H9 (cell line): ENCODE data around the gene SOHLH1. TPM values are rescaled to one million over a fixed set of nuclear protein-coding genes. Genes with fewer than 3 reads are reported as not detected.

Experiments used
- DNase-seq: peaks from one replicate; pipeline ENCODE4 v3.0.0-alpha.2; 2017
- H2AFZ ChIP-seq: one replicate; pipeline ENCODE4 v1.6.1; 2013; ENCODE audit warnings: mild to moderate bottlenecking, low read length, control low read depth, moderate library complexity
- H2AK5ac ChIP-seq: 2 replicates; pipeline ENCODE4 v1.6.1; 2013; ENCODE audit warnings: low read length, control low read depth, mixed read lengths; ENCODE audit not compliant: insufficient read length
- H2BK120ac ChIP-seq: one replicate; pipeline ENCODE4 v1.6.1; 2013; ENCODE audit warnings: low read depth, mild to moderate bottlenecking, low read length, control low read depth, inconsistent platforms; ENCODE audit not compliant: poor library complexity, severe bottlenecking
- H2BK12ac ChIP-seq: 2 replicates; pipeline ENCODE4 v1.6.1; 2013; ENCODE audit warnings: low read length, control low read depth, mixed read lengths, low read depth; ENCODE audit not compliant: insufficient read length
- H2BK15ac ChIP-seq: 2 replicates; pipeline ENCODE4 v1.6.1; 2013; ENCODE audit warnings: low read depth, low read length, control low read depth
- H2BK20ac ChIP-seq: one replicate; pipeline ENCODE4 v1.6.1; 2013; ENCODE audit warnings: low read depth, mild to moderate bottlenecking, low read length, control low read depth, inconsistent platforms; ENCODE audit not compliant: poor library complexity, severe bottlenecking
- H2BK5ac ChIP-seq: 2 replicates; pipeline ENCODE4 v1.6.1; 2013; ENCODE audit warnings: low read length, control low read depth, mixed read lengths; ENCODE audit not compliant: insufficient read length
- H3K14ac ChIP-seq: 2 replicates; pipeline ENCODE4 v1.6.1; 2013; ENCODE audit warnings: low read length, control low read depth; ENCODE audit not compliant: insufficient read depth
- H3K18ac ChIP-seq: 2 replicates; pipeline ENCODE4 v1.6.1; 2013; ENCODE audit warnings: low read depth, mild to moderate bottlenecking, mixed read lengths, low read length, control low read depth; ENCODE audit not compliant: insufficient read length
- H3K23ac ChIP-seq: 2 replicates; pipeline ENCODE4 v1.6.1; 2013; ENCODE audit warnings: low read length, control low read depth, mixed read lengths, low read depth; ENCODE audit not compliant: insufficient read length
- H3K23me2 ChIP-seq: 2 replicates; pipeline ENCODE4 v1.6.1; 2013; ENCODE audit warnings: low read depth, mild to moderate bottlenecking, mixed read lengths, low read length, control low read depth; ENCODE audit not compliant: insufficient read length, poor library complexity, severe bottlenecking
- H3K27ac ChIP-seq: 2 replicates; pipeline ENCODE4 v1.5.1; 2013; ENCODE audit warnings: low read length, control low read depth, mixed read lengths, low read depth; ENCODE audit not compliant: insufficient read length
- H3K27me3 ChIP-seq: 2 replicates; pipeline ENCODE4 v1.6.1; 2013; ENCODE audit warnings: low read length, control low read depth, inconsistent platforms; ENCODE audit not compliant: insufficient read depth
- H3K4ac ChIP-seq: 2 replicates; pipeline ENCODE4 v1.6.1; 2013; ENCODE audit warnings: low read depth, mild to moderate bottlenecking, control low read depth, inconsistent platforms, low read length, moderate library complexity
- H3K4me1 ChIP-seq: 2 replicates; pipeline ENCODE4 v1.6.1; 2013; ENCODE audit warnings: low read length, control low read depth, inconsistent platforms; ENCODE audit not compliant: insufficient read depth
- H3K4me2 ChIP-seq: 2 replicates; pipeline ENCODE4 v1.6.1; 2013; ENCODE audit warnings: low read length, control low read depth, mixed read lengths; ENCODE audit not compliant: insufficient read length, insufficient read depth
- H3K56ac ChIP-seq: 2 replicates; pipeline ENCODE4 v1.6.1; 2013; ENCODE audit warnings: low read depth, mild to moderate bottlenecking, mixed read lengths, low read length, control low read depth; ENCODE audit not compliant: insufficient read length
- H3K79me1 ChIP-seq: 2 replicates; pipeline ENCODE4 v1.6.1; 2013; ENCODE audit warnings: low read depth, mild to moderate bottlenecking, moderate library complexity, low read length, control low read depth, inconsistent platforms; ENCODE audit not compliant: insufficient read depth, poor library complexity, severe bottlenecking
- H3K79me2 ChIP-seq: 2 replicates; pipeline ENCODE4 v1.6.1; 2013; ENCODE audit warnings: low read length, control low read depth, inconsistent platforms; ENCODE audit not compliant: insufficient read depth
- H3K9ac ChIP-seq: 2 replicates; pipeline ENCODE4 v1.6.1; 2013; ENCODE audit warnings: low read length, control low read depth, mixed read lengths; ENCODE audit not compliant: insufficient read length; ENCODE audit errors: extremely low read depth
- H3K9me3 ChIP-seq: one replicate; pipeline ENCODE4 v1.6.1; 2013; ENCODE audit warnings: low read depth, low read length, inconsistent platforms; ENCODE audit not compliant: control insufficient read depth
- H3T11ph ChIP-seq: one replicate; pipeline ENCODE4 v1.6.1; 2013; ENCODE audit warnings: mild to moderate bottlenecking, low read length, control low read depth, inconsistent platforms
- H4K20me1 ChIP-seq: one replicate; pipeline ENCODE4 v1.6.1; 2013; ENCODE audit not compliant: control insufficient read depth, insufficient read length, insufficient read depth
- H4K5ac ChIP-seq: 2 replicates; pipeline ENCODE4 v1.6.1; 2013; ENCODE audit warnings: low read depth, mild to moderate bottlenecking, mixed read lengths, low read length, control low read depth; ENCODE audit not compliant: insufficient read length
- H4K8ac ChIP-seq: replicated peaks from 2 replicates; pipeline ENCODE4 v1.6.1; 2013; ENCODE audit warnings: low read length, control low read depth, mixed read lengths, low read depth; ENCODE audit not compliant: insufficient read length
- H4K91ac ChIP-seq: 2 replicates; pipeline ENCODE4 v1.6.1; 2013; ENCODE audit warnings: low read depth, mild to moderate bottlenecking, moderate library complexity, mixed read lengths, low read length, control low read depth; ENCODE audit not compliant: insufficient read length
- H3K27ac Mint-ChIP-seq, 3 experiments: 2 replicates in 2 of 3; 3 replicates in 1 of 3; pipeline ENCODE4 v1.8.0; 2020 to 2021; ENCODE audit warnings: mixed read lengths in 3 of 3, mild to moderate bottlenecking in 1 of 3, moderate library complexity in 1 of 3
- H3K27me3 Mint-ChIP-seq: 2 replicates; pipeline ENCODE4 v1.8.0; 2021; ENCODE audit warnings: low read depth, mild to moderate bottlenecking, moderate library complexity, mixed read lengths
- H3K36me3 Mint-ChIP-seq, 3 experiments: 2 replicates in 2 of 3; 3 replicates in 1 of 3; pipeline ENCODE4 v1.8.0; 2020 to 2021; ENCODE audit warnings: low read depth in 3 of 3, mixed read lengths in 3 of 3; ENCODE audit not compliant: insufficient read depth in 1 of 3
- H3K4me1 Mint-ChIP-seq, 2 experiments: 2 replicates each; pipeline ENCODE4 v1.8.0; 2020; ENCODE audit warnings: mixed read lengths in 2 of 2
- H3K4me3 Mint-ChIP-seq, 2 experiments: 2 replicates in 1 of 2; 3 replicates in 1 of 2; pipeline ENCODE4 v1.8.0; 2020 to 2021; ENCODE audit warnings: mild to moderate bottlenecking in 2 of 2, mixed read lengths in 2 of 2, moderate library complexity in 1 of 2
- H3K9me3 Mint-ChIP-seq, 2 experiments: 2 replicates in 1 of 2; 3 replicates in 1 of 2; pipeline ENCODE4 v1.8.0; 2020; ENCODE audit warnings: mild to moderate bottlenecking in 2 of 2, mixed read lengths in 2 of 2, moderate library complexity in 1 of 2
- WGBS: extraction: QIAGEN DNeasy Blood & Tissue Kit; methylation state at CpG from one replicate; pipeline ENCODE4 v1.1.7; 2013; ENCODE audit warnings: missing lambda C conversion rate, low lambda C conversion rate, mixed read lengths; ENCODE audit not compliant: insufficient read length; ENCODE audit errors: extremely low coverage; 5-methylcytosine and 5-hydroxymethylcytosine counted together
- total RNA-seq: library from RNA; stranded (reverse); gene quantifications from 2 replicates; pipeline ENCODE4 v1.2.1, GENCODE V29; 2021
- TF ChIP-seq, protein P1 (sequence below): fragments of 200-600 bp; sonication (generic); conservative IDR thresholded peaks from 3 replicates; pipeline ENCODE4 v1.8.0; 2021; ENCODE audit warnings: antibody characterized with exemption, mild to moderate bottlenecking

Gene SOHLH1
- total RNA-seq, 1 experiment from 2014 or later, result not detected

- no peaks in the 10 kb centered on the region for H3K79me2 ChIP-seq
- TF ChIP-seq, protein P1, sequence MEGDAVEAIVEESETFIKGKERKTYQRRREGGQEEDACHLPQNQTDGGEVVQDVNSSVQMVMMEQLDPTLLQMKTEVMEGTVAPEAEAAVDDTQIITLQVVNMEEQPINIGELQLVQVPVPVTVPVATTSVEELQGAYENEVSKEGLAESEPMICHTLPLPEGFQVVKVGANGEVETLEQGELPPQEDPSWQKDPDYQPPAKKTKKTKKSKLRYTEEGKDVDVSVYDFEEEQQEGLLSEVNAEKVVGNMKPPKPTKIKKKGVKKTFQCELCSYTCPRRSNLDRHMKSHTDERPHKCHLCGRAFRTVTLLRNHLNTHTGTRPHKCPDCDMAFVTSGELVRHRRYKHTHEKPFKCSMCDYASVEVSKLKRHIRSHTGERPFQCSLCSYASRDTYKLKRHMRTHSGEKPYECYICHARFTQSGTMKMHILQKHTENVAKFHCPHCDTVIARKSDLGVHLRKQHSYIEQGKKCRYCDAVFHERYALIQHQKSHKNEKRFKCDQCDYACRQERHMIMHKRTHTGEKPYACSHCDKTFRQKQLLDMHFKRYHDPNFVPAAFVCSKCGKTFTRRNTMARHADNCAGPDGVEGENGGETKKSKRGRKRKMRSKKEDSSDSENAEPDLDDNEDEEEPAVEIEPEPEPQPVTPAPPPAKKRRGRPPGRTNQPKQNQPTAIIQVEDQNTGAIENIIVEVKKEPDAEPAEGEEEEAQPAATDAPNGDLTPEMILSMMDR, result no peak
- H4K91ac ChIP-seq, result no peak overlapping the region
- H3K4me1 ChIP-seq, result no peaks in the 10 kb centered on the region
- WGBS, result no CpG with 5 or more reads among the region's 14 CpGs
- H3K79me1 ChIP-seq, result no peaks in the 10 kb centered on the region
- no peak for DNase-seq
- H2BK20ac ChIP-seq, result no peak overlapping the region
- H3K27me3 ChIP-seq, result no peaks in the 10 kb centered on the region
- H3T11ph ChIP-seq, result no peak overlapping the region
- no peak overlapping the region for H2BK15ac ChIP-seq
- H3K9ac ChIP-seq, result no peak overlapping the region
- no peak overlapping the region for H2AK5ac ChIP-seq
- H4K5ac ChIP-seq, result no peak overlapping the region
- no peaks in the 10 kb centered on the region for H3K36me3 Mint-ChIP-seq
- no peaks in the 10 kb centered on the region for H3K9me3 ChIP-seq
- H3K18ac ChIP-seq, result no peak overlapping the region
- H3K4me2 ChIP-seq, result no peak overlapping the region
- no peak overlapping the region for H3K4me3 Mint-ChIP-seq
- peaks cover 2% of the 10 kb centered on the region; the same call in 1 of the 2 replicates for H3K27me3 Mint-ChIP-seq
- no peak overlapping the region for H3K4ac ChIP-seq
- no peak overlapping the region for H3K56ac ChIP-seq
- no peak overlapping the region for H4K8ac ChIP-seq
- H2BK5ac ChIP-seq, result no peak overlapping the region
- H3K4me1 Mint-ChIP-seq, result peaks cover 0 to 9% of the 10 kb centered on the region in 2 experiments; a peak in 2 of 4 replicates
- H2AFZ ChIP-seq, result no peak overlapping the region
- H3K14ac ChIP-seq, result no peak overlapping the region
- H2BK120ac ChIP-seq, result no peak overlapping the region
- no peak overlapping the region for H3K27ac Mint-ChIP-seq
- H3K23me2 ChIP-seq, result peaks cover 3% of the 10 kb centered on the region
- H3K9me3 Mint-ChIP-seq, result no peaks in the 10 kb centered on the region
- no peaks in the 10 kb centered on the region for H4K20me1 ChIP-seq
- H3K27ac ChIP-seq, result no peak overlapping the region
- H2BK12ac ChIP-seq, result no peak overlapping the region
- no peak overlapping the region for H3K23ac ChIP-seq
These were observed 43.7 kb upstream of the SOHLH1 start for GRCh38 chr9:135743021-135743420.
